H1 (cell line): Measurements from ENCODE around the gene BOLA3. TPM values are rescaled to one million over a fixed set of nuclear protein-coding genes. Genes with fewer than 3 reads are reported as not detected.
A peak's percentile ranks its signal among the peaks of the same experiment; 100 is the strongest.

ENCODE experiments used
- CTCF ChIA-PET: fragments of 300-600 bp; sonication (Branson Sonifier 250); formaldehyde crosslinking; loops from one replicate; lab custom pipeline; 2021; ENCODE audit not compliant: partially characterized antibody; lab: Charles Lee
- POLR2A ChIA-PET: fragments of 300-600 bp; sonication (Branson Sonifier 250); formaldehyde crosslinking; loops from one replicate; lab custom pipeline; 2021; ENCODE audit warnings: inconsistent platforms; ENCODE audit not compliant: partially characterized antibody; lab: Charles Lee
- DNase-seq, 2 experiments: peaks; one replicate each; pipeline versions ENCODE4 v3.0.0 to v3.0.0-alpha.2; 2010 to 2022; ENCODE audit warnings: low spot score in 2 of 2, low read depth in 1 of 2, mixed read lengths in 1 of 2
- FAIRE-seq: peaks from 2 replicates; lab custom pipeline; 2011; peaks lifted over from hg19 to GRCh38; lab: Jason Lieb, UNC
- H2AFZ ChIP-seq: 2 replicates; pipeline ENCODE4 v1.8.1; 2012; ENCODE audit warnings: low read length, inconsistent platforms
- H2AK5ac ChIP-seq: 2 replicates; pipeline ENCODE4 v1.6.1; 2013; ENCODE audit warnings: low read depth, low read length
- H2BK120ac ChIP-seq: replicated peaks from 2 replicates; pipeline ENCODE3; 2013; ENCODE audit warnings: low read depth, low read length, inconsistent platforms
- H2BK12ac ChIP-seq: 2 replicates; pipeline ENCODE4 v1.6.1; 2013; ENCODE audit warnings: low read depth, low read length
- H2BK15ac ChIP-seq: 2 replicates; pipeline ENCODE4 v1.6.1; 2013; ENCODE audit warnings: low read length
- H2BK20ac ChIP-seq: 2 replicates; pipeline ENCODE4 v1.6.1; 2013; ENCODE audit warnings: low read length
- H2BK5ac ChIP-seq: 2 replicates; pipeline ENCODE4 v1.6.1; 2013; ENCODE audit warnings: low read depth, low read length
- H3K14ac ChIP-seq: 2 replicates; pipeline ENCODE4 v1.6.1; 2013; ENCODE audit warnings: inconsistent platforms; ENCODE audit not compliant: insufficient read length
- H3K18ac ChIP-seq: 2 replicates; pipeline ENCODE4 v1.6.1; 2013; ENCODE audit warnings: low read length; ENCODE audit errors: extremely low read depth
- H3K23ac ChIP-seq: 2 replicates; pipeline ENCODE4 v1.6.1; 2013; ENCODE audit warnings: inconsistent platforms; ENCODE audit not compliant: insufficient read length
- H3K23me2 ChIP-seq: 2 replicates; pipeline ENCODE4 v1.6.1; 2013; ENCODE audit warnings: low read depth, low read length
- H3K27ac ChIP-seq: 2 replicates; pipeline ENCODE4 v1.6.1; 2011; ENCODE audit warnings: low read depth, low read length, inconsistent platforms
- H3K27me3 ChIP-seq, 4 experiments: replicated peaks in 1 of 4; 1 replicate in 1 of 4; 2 replicates in 3 of 4; pipeline versions ENCODE4 v1.6.1 to v1.8.1; 2011 to 2013; ENCODE audit warnings: low read length in 3 of 4, mild to moderate bottlenecking in 3 of 4, inconsistent platforms in 2 of 4, mixed read lengths in 2 of 4, moderate library complexity in 1 of 4; ENCODE audit not compliant: control insufficient read depth in 3 of 4, insufficient read depth in 3 of 4; ENCODE audit errors: extremely low read depth in 1 of 4
- H3K36me3 ChIP-seq, 4 experiments: 2 replicates each; pipeline versions ENCODE4 v1.6.1 to v1.8.1; 2011 to 2013; ENCODE audit warnings: mild to moderate bottlenecking in 4 of 4, low read length in 3 of 4, moderate library complexity in 2 of 4, control low read depth in 1 of 4, inconsistent platforms in 1 of 4; ENCODE audit not compliant: insufficient read depth in 4 of 4, control insufficient read depth in 2 of 4
- H3K4ac ChIP-seq: replicated peaks from 2 replicates; pipeline ENCODE3; 2013; ENCODE audit warnings: low read length, low read depth, mixed read lengths, inconsistent platforms; ENCODE audit not compliant: insufficient read length
- H3K4me1 ChIP-seq, 4 experiments: replicated peaks in 1 of 4; 1 replicate in 1 of 4; 2 replicates in 3 of 4; pipeline versions ENCODE4 v1.6.1 to v1.8.1; 2011 to 2013; ENCODE audit warnings: low read length in 3 of 4, inconsistent platforms in 2 of 4, mixed read lengths in 1 of 4; ENCODE audit not compliant: insufficient read depth in 4 of 4, control insufficient read depth in 3 of 4
- H3K4me2 ChIP-seq, 2 experiments: 2 replicates each; pipeline versions ENCODE4 v1.6.1 to v1.8.1; 2011 to 2013; ENCODE audit warnings: low read depth in 2 of 2, low read length in 2 of 2, control low read depth in 1 of 2, inconsistent platforms in 1 of 2, mild to moderate bottlenecking in 1 of 2; ENCODE audit not compliant: insufficient read depth in 1 of 2
- H3K4me3 ChIP-seq, 4 experiments: fragments of 200-600, 300-600 bp in 1 of 4; sonication (generic), shearing (Covaris generic), sonication (Bioruptor Twin) in 1 of 4; 2 replicates each; pipeline versions ENCODE4 v1.5.1 to v1.8.1; 2011 to 2016; ENCODE audit warnings: low read length in 4 of 4, low read depth in 3 of 4, control low read depth in 2 of 4, inconsistent platforms in 2 of 4, mild to moderate bottlenecking in 2 of 4, mixed read lengths in 1 of 4, moderate library complexity in 1 of 4; ENCODE audit not compliant: insufficient read depth in 2 of 4; ENCODE audit errors: extremely low read depth in 1 of 4
- H3K56ac ChIP-seq: replicated peaks from 2 replicates; pipeline ENCODE3; 2013; ENCODE audit warnings: low read depth, mild to moderate bottlenecking, mixed read lengths, low read length, inconsistent platforms; ENCODE audit not compliant: insufficient read length
- H3K79me1 ChIP-seq: 2 replicates; pipeline ENCODE4 v1.6.1; 2013; ENCODE audit warnings: low read depth, low read length, control low read depth
- H3K79me2 ChIP-seq, 2 experiments: 2 replicates each; pipeline versions ENCODE4 v1.6.1 to v1.8.1; 2012 to 2013; ENCODE audit warnings: low read length in 2 of 2, mild to moderate bottlenecking in 2 of 2, inconsistent platforms in 1 of 2; ENCODE audit not compliant: insufficient read depth in 2 of 2, control insufficient read depth in 1 of 2
- H3K9ac ChIP-seq, 4 experiments: replicated peaks in 1 of 4; 1 replicate in 1 of 4; 2 replicates in 3 of 4; pipeline versions ENCODE4 v1.6.1 to v1.8.1; 2011 to 2013; ENCODE audit warnings: low read depth in 3 of 4, low read length in 3 of 4, control low read depth in 2 of 4, mild to moderate bottlenecking in 2 of 4, moderate library complexity in 2 of 4, inconsistent platforms in 1 of 4; ENCODE audit errors: extremely low read depth in 1 of 4
- H3K9me3 ChIP-seq, 2 experiments: 2 replicates each; pipeline versions ENCODE4 v1.6.1 to v1.8.1; 2012 to 2013; ENCODE audit warnings: mild to moderate bottlenecking in 2 of 2, moderate library complexity in 2 of 2, control low read depth in 1 of 2, inconsistent platforms in 1 of 2, low read depth in 1 of 2, low read length in 1 of 2, mixed read lengths in 1 of 2; ENCODE audit not compliant: insufficient read depth in 2 of 2
- H4K20me1 ChIP-seq, 2 experiments: replicated peaks in 1 of 2; 2 replicates each; pipeline versions ENCODE3 to v1.8.1; 2011 to 2013; ENCODE audit warnings: inconsistent platforms in 2 of 2, low read length in 2 of 2, mild to moderate bottlenecking in 1 of 2; ENCODE audit not compliant: insufficient read depth in 2 of 2, control insufficient read depth in 1 of 2
- H4K5ac ChIP-seq: 2 replicates; pipeline ENCODE4 v1.6.1; 2013; ENCODE audit warnings: low read length, low read depth, mixed read lengths, inconsistent platforms; ENCODE audit not compliant: insufficient read length
- H4K8ac ChIP-seq: 2 replicates; pipeline ENCODE4 v1.8.0; 2013; ENCODE audit warnings: mild to moderate bottlenecking, moderate library complexity, low read length, inconsistent platforms; ENCODE audit not compliant: insufficient read depth; ENCODE audit errors: extremely low read depth
- H4K91ac ChIP-seq: replicated peaks from 2 replicates; pipeline ENCODE3; 2013; ENCODE audit warnings: low read length, mixed read lengths, inconsistent platforms; ENCODE audit not compliant: insufficient read length
- ATF2 ChIP-seq: IDR thresholded peaks from 2 replicates; pipeline ENCODE4 v1.6.1; 2012; ENCODE audit warnings: low read length, inconsistent platforms
- WGBS, 2 experiments: shearing (Covaris generic) in 1 of 2; methylation state at CpG; one replicate each; pipeline versions ENCODE4 v1.1.6 to v1.1.7; 2013 to 2015; ENCODE audit warnings: low lambda C conversion rate in 2 of 2, mixed read lengths in 2 of 2, inconsistent platforms in 1 of 2, low coverage in 1 of 2, missing lambda C conversion rate in 1 of 2; ENCODE audit not compliant: insufficient replicate concordance in 2 of 2, insufficient coverage in 1 of 2, insufficient read length in 1 of 2; ENCODE audit errors: extremely low coverage in 1 of 2, missing lambda C conversion rate in 1 of 2; 5-methylcytosine and 5-hydroxymethylcytosine counted together
- polyA plus RNA-seq, 7 experiments: library from polyadenylated mRNA; depleted of rRNA in 3 of 7; stranded (reverse) in 5 of 7; unstranded in 2 of 7; fragments of >200 nt in 5 of 7; fragments of 200-250 nt in 2 of 7; gene quantifications; 1 replicate in 5 of 7; 2 replicates in 1 of 7; 4 replicates in 1 of 7; pipeline versions ENCODE4 v1.2.1 to v1.2.3, GENCODE V29; 2011 to 2013; ENCODE audit warnings: missing spikeins in 2 of 7, mixed read lengths in 2 of 7
- total RNA-seq: library from RNA; stranded (reverse); fragmentation: NEBNext Ultra II Directional; extraction: Animal tissue kit (Norgen Biotek cat#: 25700); gene quantifications from 2 replicates; pipeline ENCODE4 v1.2.1, GENCODE V29; 2021

Gene BOLA3
- total and polyA plus RNA-seq, 2 of the 8 experiments (the other 6 are each of a cell fraction or from before 2014, with no cell fraction given), result 46.1 to 67.3 TPM

GRCh38 chr2:74197049-74197448 is 49.3 kb upstream of the BOLA3 start:
- H3K4me2 ChIP-seq, result no peak overlapping the region; a peak in 1 of 4 replicates
- peaks cover 0 to 8% (median 3%) of the 10 kb centered on the region in 4 experiments; a peak in 3 of 7 replicates for H3K4me1 ChIP-seq
- no peak overlapping the region for H4K5ac ChIP-seq
- no peak overlapping the region for H3K9ac ChIP-seq
- no peak overlapping the region for H3K4ac ChIP-seq
- no peaks in the 10 kb centered on the region for H3K27me3 ChIP-seq
- peak in 1 of 2 experiments; percentile 29 for DNase-seq
- H3K23me2 ChIP-seq, result peaks cover 8% of the 10 kb centered on the region
- H3K18ac ChIP-seq, result no peak overlapping the region
- no peak overlapping the region for H2BK5ac ChIP-seq
- H3K23ac ChIP-seq, result no peak overlapping the region
- H3K4me3 ChIP-seq, result no peak overlapping the region
- H3K79me1 ChIP-seq, result no peaks in the 10 kb centered on the region
- H3K56ac ChIP-seq, result no peak overlapping the region
- peaks cover 23 to 36% of the 10 kb centered on the region in 2 experiments for H3K79me2 ChIP-seq
- TF ChIP-seq ATF2, result no peak
- POLR2A ChIA-PET, result interaction anchor here (68.3 to 72.1 kb wide), 2 partner anchors 12 to 19 kb away, joined by 2699 read pairs; partner anchors contain the start of genes BOLA3, MOB1A and MTHFD2
- no peak overlapping the region for H4K91ac ChIP-seq
- no peak for FAIRE-seq
- peaks cover 0 to 19% (median 0%) of the 10 kb centered on the region in 4 experiments; a peak in 3 of 8 replicates for H3K36me3 ChIP-seq
- H2AFZ ChIP-seq, result no peak overlapping the region
- WGBS, 2 experiments, result 92% methylated on average over 4 of the region's 4 CpGs; no CpG with 5 or more reads in 1 of the 2 experiments
- peak overlapping the region; percentile 89; the same call in 1 of the 2 replicates for H2AK5ac ChIP-seq
- H3K27ac ChIP-seq, result no peak overlapping the region
- H2BK15ac ChIP-seq, result no peak overlapping the region
- H2BK120ac ChIP-seq, result no peak overlapping the region
- H3K9me3 ChIP-seq, result no peaks in the 10 kb centered on the region
- peak overlapping the region; percentile 43; the same call in 1 of the 2 replicates for H2BK12ac ChIP-seq
- CTCF ChIA-PET, result interaction anchor here (1.0 to 1.7 kb wide), 5 partner anchors 9 to 38 kb away, joined by 3 to 5 read pairs (median 4); partner anchors contain the start of gene MOB1A
- no peak overlapping the region for H2BK20ac ChIP-seq
- peaks cover 15 to 22% of the 10 kb centered on the region in 2 experiments for H4K20me1 ChIP-seq
- no peak overlapping the region for H3K14ac ChIP-seq
- no peak overlapping the region for H4K8ac ChIP-seq
